HepG2 (cell line): ENCODE measurements around the gene KCNS1. TPM values are rescaled to one million over a fixed set of nuclear protein-coding genes. Genes with fewer than 3 reads are reported as not detected.

Experiments
- ATAC-seq: fragments of 200-7000 bp; cut with Tn5 transposase; 3 replicates; pipeline ENCODE4 v1.9.1; 2020; ENCODE audit warnings: mild to moderate bottlenecking, moderate library complexity
- BruUV-seq: library from RNA; stranded (reverse); fragments of 400-500 nt; replicated peaks from 2 replicates; lab custom pipeline; 2021; lab: Mats Ljungman, UMichigan
- CTCF ChIA-PET: fragments of 300-600 bp; formaldehyde crosslinking; extraction: SDS; loops from one replicate; lab custom pipeline; 2021; ENCODE audit warnings: low total read pairs, inconsistent platforms, low intra/inter-chr PET ratio; lab: Yijun Ruan, JAX
- POLR2A ChIA-PET: fragments of 350-600 bp; sonication (Branson Sonifier 250); formaldehyde crosslinking; loops from one replicate; lab custom pipeline; 2020; ENCODE audit warnings: antibody characterized with exemption, inconsistent platforms; lab: Yijun Ruan, JAX
- DNase-seq: peaks from one replicate; pipeline ENCODE4 v3.0.0-alpha.2; 2015; ENCODE audit warnings: low spot score
- FAIRE-seq: peaks from 3 replicates; lab custom pipeline; 2011; peaks lifted over from hg19 to GRCh38; lab: Jason Lieb, UNC
- H2AFZ ChIP-seq: one replicate; pipeline ENCODE4 v1.6.1; 2011; ENCODE audit warnings: low read length, inconsistent platforms
- H3K27ac ChIP-seq: fragments of 300-600 bp; 3 replicates; pipeline ENCODE4 v1.8.0; 2011; ENCODE audit warnings: mixed run types, mild to moderate bottlenecking, mixed read lengths, low read length, inconsistent platforms; ENCODE audit not compliant: insufficient read depth; ENCODE audit errors: extremely low read length
- H3K27me3 ChIP-seq, 2 experiments: fragments of 200-600 bp in 1 of 2; 2 replicates in 1 of 2; 3 replicates in 1 of 2; pipeline versions ENCODE4 v1.6.0 to v1.8.0; 2011; ENCODE audit warnings: low read length in 2 of 2, mild to moderate bottlenecking in 2 of 2, moderate library complexity in 2 of 2, inconsistent platforms in 1 of 2; ENCODE audit not compliant: insufficient read depth in 2 of 2, control insufficient read depth in 1 of 2
- H3K36me3 ChIP-seq, 2 experiments: fragments of 200-600 bp in 1 of 2; replicated peaks in 1 of 2; 2 replicates in 1 of 2; 3 replicates in 1 of 2; pipeline versions ENCODE4 v1.5.1 to v1.8.0; 2011; ENCODE audit warnings: low read length in 2 of 2, inconsistent platforms in 1 of 2; ENCODE audit not compliant: insufficient read depth in 2 of 2, control insufficient read depth in 1 of 2
- H3K4me1 ChIP-seq: 2 replicates; pipeline ENCODE4 v1.5.1; 2012; ENCODE audit warnings: low read length, inconsistent platforms; ENCODE audit not compliant: insufficient read depth
- H3K4me2 ChIP-seq: 2 replicates; pipeline ENCODE4 v1.6.0; 2011; ENCODE audit warnings: low read depth, low read length, inconsistent platforms
- H3K4me3 ChIP-seq, 3 experiments: fragments of 200-600 bp in 1 of 3; sonication (generic), shearing (Covaris generic) in 1 of 3; replicated peaks in 1 of 3; 2 replicates each; pipeline ENCODE4 v1.5.1; 2011 to 2016; ENCODE audit warnings: low read length in 3 of 3, inconsistent platforms in 2 of 3, low read depth in 2 of 3, mild to moderate bottlenecking in 2 of 3, control low read depth in 1 of 3, mixed read lengths in 1 of 3; ENCODE audit not compliant: insufficient read depth in 1 of 3
- H3K79me2 ChIP-seq: one replicate; pipeline ENCODE4 v1.6.1; 2011; ENCODE audit warnings: low read length, inconsistent platforms; ENCODE audit not compliant: insufficient read depth
- H3K9ac ChIP-seq: 2 replicates; pipeline ENCODE4 v1.6.0; 2011; ENCODE audit warnings: mild to moderate bottlenecking, low read depth, low read length, inconsistent platforms; ENCODE audit not compliant: insufficient read depth
- H3K9me3 ChIP-seq: 2 replicates; pipeline ENCODE4 v1.5.1; 2012; ENCODE audit warnings: mild to moderate bottlenecking, low read length
- H4K20me1 ChIP-seq: 2 replicates; pipeline ENCODE4 v1.6.0; 2011; ENCODE audit warnings: inconsistent platforms, mild to moderate bottlenecking, low read length, moderate library complexity; ENCODE audit not compliant: insufficient read depth
- BCLAF1 ChIP-seq: fragments of 450-650 bp; IDR thresholded peaks from 2 replicates; pipeline ENCODE4 v1.6.1; 2017; ENCODE audit warnings: mild to moderate bottlenecking
- FOXK1 ChIP-seq: sonication (generic); formaldehyde crosslinking; IDR thresholded peaks from 2 replicates; pipeline ENCODE4 v1.4.0; 2020; ENCODE audit warnings: low read depth, missing genetic modification reagents, borderline replicate concordance
- ZFX ChIP-seq: sonication (generic); formaldehyde crosslinking; IDR thresholded peaks from 2 replicates; pipeline ENCODE4 v1.4.0; 2020; ENCODE audit warnings: mild to moderate bottlenecking, low read depth, missing genetic modification reagents, moderate library complexity
- WGBS: methylation state at CpG from one replicate; pipeline ENCODE4 v1.1.6; 2017; ENCODE audit warnings: low lambda C conversion rate; 5-methylcytosine and 5-hydroxymethylcytosine counted together
- in situ Hi-C: cut with HindIII; loops from 2 replicates; pipeline ENCODE4 v1.10.0; 2017; ENCODE audit warnings: low pct_unique_long_range_greater_than_20kb; ENCODE audit not compliant: extremely low pct_ligation_motif_present
- intact Hi-C: fragments of 100-400 bp; cut with micrococcal nuclease; formaldehyde crosslinking; loops from one replicate; pipeline ENCODE4 v1.10.0; 2022; ENCODE audit not compliant: unreplicated experiment
- polyA plus RNA-seq, 8 experiments: library from polyadenylated mRNA; depleted of rRNA in 3 of 8; stranded (reverse) in 7 of 8; unstranded in 1 of 8; fragments of >200 nt; fragmentation: Illumina TruSeq in 4 of 8; extraction: Trizol in 4 of 8; gene quantifications; 2 replicates each; pipeline versions ENCODE4 v1.2.1 to v1.2.3, GENCODE V29; 2011 to 2016; ENCODE audit warnings: low read depth in 4 of 8, missing spikeins in 1 of 8, mixed read lengths in 1 of 8; ENCODE audit not compliant: insufficient read depth in 1 of 8
- total RNA-seq, 5 experiments: library from RNA; depleted of rRNA; stranded (reverse); fragments of >200 nt; fragmentation: Illumina TruSeq; extraction: Trizol; gene quantifications; 2 replicates each; pipeline ENCODE4 v1.2.3, GENCODE V29; 2016; ENCODE audit warnings: low read depth in 1 of 5

KCNS1 gene
- total and polyA plus RNA-seq, 2 of the 13 experiments (the other 11 are each of a cell fraction or from before 2014, with no cell fraction given): 0.03 TPM; not detected in 1

DNA sequence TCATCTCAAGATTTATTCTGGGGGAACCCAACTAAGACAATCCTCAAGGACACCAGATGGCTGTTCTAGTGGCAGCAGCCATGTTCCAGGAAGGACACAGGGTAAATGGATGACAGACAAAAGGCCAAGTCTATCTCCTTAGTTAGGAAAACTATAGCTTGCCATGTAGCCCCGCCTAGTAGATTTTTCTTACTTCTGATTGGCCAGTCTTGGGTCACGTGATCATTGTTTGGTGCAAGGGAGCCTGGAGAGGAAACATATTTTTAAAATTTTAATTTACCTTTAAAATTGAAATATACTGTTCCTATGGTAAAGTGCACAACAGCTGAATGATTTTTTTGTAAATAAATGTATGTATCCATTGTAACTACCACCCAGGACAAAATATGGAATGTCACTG is 4.4 kb upstream of the KCNS1 start (continued):
- no peak for TF ChIP-seq FOXK1

DNA sequence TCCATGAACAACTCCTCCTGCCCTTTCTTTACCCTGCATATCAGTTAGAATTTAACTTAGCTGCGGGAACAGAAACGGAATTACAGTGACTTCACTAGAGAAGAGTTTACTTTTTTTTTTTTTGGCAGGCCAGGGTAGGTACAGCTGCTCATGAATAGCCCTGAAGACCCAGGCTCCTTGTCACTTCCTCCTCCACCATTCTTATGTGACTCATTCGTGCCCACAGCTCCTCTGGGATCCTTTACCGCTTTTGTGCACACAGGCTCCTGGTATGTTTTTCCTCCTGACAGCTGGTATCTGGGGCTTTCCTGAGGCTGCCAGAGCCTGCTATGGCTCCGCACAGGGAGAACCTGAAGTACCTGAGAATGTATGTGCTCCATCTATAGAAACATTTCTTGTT is 3.9 kb upstream of the KCNS1 start:
- POLR2A ChIA-PET: no interaction called here
- no peak for DNase-seq

More for the DNA sequence above, 3.9 kb upstream of the KCNS1 start:
- no TSS peak for BruUV-seq
- intact Hi-C loops (no loop called here), in situ Hi-C loops (no loop called here)
- Histone ChIP-seq H3K4me2 (no peak overlapping the region), H3K9ac (no peak overlapping the region), H2AFZ (no peak overlapping the region), H3K27me3 (peaks cover 1 to 27% of the 10 kb centered on the region in 2 experiments; a peak in 4 of 5 replicates), H3K4me1 (peaks cover 18% of the 10 kb centered on the region), H3K9me3 (no peaks in the 10 kb centered on the region), H4K20me1 (no peaks in the 10 kb centered on the region), H3K27ac (no peak overlapping the region), H3K79me2 (no peaks in the 10 kb centered on the region), H3K4me3 (no peak overlapping the region), H3K36me3 (no peaks in the 10 kb centered on the region)
- no peak for TF ChIP-seq ZFX (CRISPR knock-in tag)
- TF ChIP-seq BCLAF1: no peak
- 32% methylated on average over 5 of the region's 5 CpGs for WGBS
- CTCF ChIA-PET: no interaction called here
- ATAC-seq (no peak), FAIRE-seq (no peak)
